ENCODE results near the gene ID1.

The ID1 gene, protein sequence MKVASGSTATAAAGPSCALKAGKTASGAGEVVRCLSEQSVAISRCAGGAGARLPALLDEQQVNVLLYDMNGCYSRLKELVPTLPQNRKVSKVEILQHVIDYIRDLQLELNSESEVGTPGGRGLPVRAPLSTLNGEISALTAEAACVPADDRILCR

GRCh38 chr20:31605031-31605901, at the start of gene ID1:
Gene ID1 (plus strand): TSS chr20:31605289. CDS start chr20:31605388, 99 bp downstream.
- ATAC-seq = peak; percentile 85 to 87

GRCh38 chr20:31559704-31560093, 45.4 kb upstream of the ID1 start:
- ATAC-seq = no peak

DNA sequence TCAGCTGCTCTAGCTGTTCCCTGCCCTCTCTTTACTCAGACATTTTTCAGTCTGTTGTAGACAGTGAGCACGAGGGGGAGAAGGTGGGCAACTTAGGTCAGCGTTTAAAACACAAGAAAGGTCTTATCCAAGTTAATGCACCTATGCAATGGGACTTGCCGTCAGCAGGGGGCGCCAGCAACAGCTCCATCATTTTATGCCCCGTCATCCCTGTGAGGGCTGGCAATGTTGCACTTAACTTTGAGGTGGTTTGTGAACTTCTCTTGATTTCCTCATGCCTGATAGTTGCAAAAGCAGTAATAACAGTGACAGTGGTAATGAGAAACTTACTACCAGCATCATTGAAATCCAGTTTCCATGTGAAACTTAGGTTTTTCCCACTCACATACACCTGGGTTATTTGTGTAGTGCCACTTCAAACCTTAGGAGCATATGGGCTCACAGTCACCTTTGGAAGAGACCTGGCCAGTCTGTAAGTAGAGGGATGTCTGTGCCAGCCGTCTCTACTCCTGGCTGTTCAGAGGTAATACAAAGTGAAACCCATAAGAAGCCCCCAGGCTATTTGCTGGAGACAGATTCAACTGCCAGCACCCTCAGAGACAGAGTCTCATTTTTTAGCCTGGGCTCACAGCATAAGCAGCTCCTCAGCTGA, 44.9 kb upstream of the ID1 start:
- ATAC-seq = peak; percentile 71 to 73

- peak; percentile 23 to 47 for ATAC-seq
Measured at GRCh38 chr20:31560746-31561598, 44.1 kb upstream of the ID1 start.

DNA sequence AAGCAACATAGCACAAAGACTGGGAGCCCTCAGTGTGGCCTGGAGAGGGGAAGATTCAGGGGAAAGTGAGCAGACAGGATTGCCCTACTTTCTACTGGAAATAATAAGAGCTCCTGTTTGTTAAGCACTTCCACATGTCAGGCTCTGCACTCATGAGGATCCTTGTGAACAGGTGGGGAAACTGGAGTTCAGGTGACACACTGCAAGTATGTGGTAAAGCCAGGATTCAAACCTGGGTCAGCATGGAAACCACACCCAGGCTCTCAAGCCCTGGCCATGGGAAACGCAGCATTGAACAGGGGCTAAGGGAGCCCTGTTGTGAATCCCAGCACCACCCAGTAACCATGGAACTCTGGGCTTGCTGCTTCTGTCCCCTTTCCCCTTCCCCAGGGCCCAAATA, 42.8 kb upstream of the ID1 start:
- ATAC-seq = no peak

DNA sequence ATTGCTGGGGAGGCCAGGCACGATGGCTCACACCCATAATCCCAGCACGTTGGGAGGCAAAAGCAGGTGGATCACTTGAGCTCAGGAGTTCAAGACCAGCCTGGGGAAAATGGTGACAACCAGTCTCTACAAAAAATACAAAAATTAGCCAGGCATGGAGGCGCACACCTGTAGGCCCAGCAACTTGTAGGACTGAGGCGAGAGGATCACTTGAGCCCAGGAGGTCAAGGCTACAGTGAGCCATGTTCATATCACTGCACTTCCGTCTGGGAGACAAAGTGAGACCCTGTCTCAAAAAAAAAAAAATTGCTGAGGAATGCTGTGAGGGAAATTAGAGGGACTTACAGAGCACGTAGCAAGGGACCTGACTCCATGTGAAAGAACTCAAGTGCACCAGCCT, 40.8 kb upstream of the ID1 start:
- no peak for ATAC-seq

GRCh38 chr20:31565699-31566318, 39.3 kb upstream of the ID1 start:
- ATAC-seq = no peak

- ATAC-seq = no peak
Measured at GRCh38 chr20:31566319-31566657, 38.8 kb upstream of the ID1 start.

- peak; percentile 36 to 48 for ATAC-seq
Measured at GRCh38 chr20:31566658-31567379, 38.3 kb upstream of the ID1 start.

- ATAC-seq = no peak
Measured at GRCh38 chr20:31567380-31567720, 37.7 kb upstream of the ID1 start.

- ATAC-seq = no peak
Measured at GRCh38 chr20:31568041-31568731, 36.9 kb upstream of the ID1 start.

DNA sequence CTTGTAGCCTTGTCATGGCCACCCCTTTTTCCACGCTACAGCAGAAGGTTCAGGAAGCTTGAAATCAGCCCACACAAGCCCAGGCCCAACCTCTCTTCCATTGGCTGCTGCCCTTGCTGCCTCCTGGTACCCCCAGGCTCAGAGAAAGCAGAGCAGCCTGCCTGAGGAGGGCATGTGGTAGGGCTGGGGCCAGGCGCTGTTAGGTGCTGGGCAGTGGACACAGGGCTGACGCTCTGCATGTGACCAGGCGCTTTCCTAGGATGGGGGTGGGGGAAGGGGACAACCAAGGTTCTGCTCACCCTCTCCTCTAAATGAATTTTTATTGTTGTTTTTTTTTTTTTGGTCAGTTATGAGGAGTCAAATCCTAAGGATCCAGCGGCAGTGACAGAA, 36.3 kb upstream of the ID1 start:
- no peak for ATAC-seq

GRCh38 chr20:31569163-31570020, 35.7 kb upstream of the ID1 start:
- peak in 1 of 2 donors; percentile 11 for ATAC-seq

DNA sequence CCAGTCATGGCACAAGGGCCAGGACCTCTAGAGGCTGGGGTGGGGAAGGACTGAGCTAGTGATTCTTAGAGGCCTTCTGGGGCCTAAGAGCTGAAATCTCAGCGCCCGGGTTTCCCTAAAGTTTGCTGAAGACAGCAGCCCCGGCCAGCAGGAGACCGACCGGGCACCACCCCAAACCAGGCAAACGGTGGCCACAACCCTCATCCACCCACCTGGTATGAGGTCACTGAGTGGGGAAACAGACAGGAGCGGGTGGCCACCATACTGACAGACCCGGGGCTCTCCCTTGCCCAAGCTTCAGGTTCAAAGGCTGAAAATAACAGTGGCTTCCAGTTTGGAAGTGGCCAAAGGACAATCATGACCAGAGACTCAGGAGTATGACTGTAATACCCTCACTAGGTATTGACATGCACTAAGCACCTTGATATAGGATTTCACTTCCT, 35.0 kb upstream of the ID1 start:
- no peak for ATAC-seq

DNA sequence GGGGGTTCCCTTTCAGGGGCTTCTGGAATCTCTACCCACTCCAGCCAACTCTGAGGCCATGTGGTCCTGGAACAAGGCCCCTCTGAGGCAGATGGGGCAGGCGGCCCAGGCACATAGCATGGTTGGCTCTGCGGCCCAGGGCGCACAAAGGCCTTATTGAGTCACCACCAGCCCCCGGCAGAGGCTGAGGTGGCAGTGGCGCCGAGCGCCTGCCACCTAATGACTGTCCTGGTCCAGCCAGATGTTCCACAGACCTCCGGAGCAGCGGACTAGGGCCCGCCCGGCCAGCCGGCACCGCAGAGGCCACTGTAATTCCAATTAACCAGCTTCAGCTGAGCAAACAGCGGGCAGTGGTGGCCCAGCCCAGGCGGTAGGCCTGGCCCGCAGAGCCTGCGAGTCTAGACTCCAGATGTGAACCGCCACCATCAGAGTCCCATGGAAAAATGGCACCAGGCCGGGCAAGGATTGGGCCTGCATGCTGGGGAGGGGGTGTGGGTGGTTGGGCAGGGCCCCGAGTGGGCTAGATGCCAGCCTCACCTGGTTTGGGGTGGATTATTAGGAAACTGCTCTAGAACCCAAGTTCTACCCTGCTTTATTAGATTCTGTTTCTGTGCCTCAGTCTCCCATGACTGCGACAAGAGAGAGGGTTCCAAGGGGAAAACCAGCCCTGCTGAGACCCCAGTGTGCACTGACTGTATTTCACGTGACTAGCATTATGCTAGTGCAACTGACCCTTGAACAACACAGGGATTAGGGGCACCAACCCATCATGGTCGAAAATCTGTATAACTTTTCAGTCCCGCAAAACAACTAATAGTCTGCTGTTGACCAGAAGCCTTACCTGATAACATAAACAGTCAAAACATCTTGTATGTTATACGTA, 34.1 kb upstream of the ID1 start:
- no peak for ATAC-seq

DNA sequence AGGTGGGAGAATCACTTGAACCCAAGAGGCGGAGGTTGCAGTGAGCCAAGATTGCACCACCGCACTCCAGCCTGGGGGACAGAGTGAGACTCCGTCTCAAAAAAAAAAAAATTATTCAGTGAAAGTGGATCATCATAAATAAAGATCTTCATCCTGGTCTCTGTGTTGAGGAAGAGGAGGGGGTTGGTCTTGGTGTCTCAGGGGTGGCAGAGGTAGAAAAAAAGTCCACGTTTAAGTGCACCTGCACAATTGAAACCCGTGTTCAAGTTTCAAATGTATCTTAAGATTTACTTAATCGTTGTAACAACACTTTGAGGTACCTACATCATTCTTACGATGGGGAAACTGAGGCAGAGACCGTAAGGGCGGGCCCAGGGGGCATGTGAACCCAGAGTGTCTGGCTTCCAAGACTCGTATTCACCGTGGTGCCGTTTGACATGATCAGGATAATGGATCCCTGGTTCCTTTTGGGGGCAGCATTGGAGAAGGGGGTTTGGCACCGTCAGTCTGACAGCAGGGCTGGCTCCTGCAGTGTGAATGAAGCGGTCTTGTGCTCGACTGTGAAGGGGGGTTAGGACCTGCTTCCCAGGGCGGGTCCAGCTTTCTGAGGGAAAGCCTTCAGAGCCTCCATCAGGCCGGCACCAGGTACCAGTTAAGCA, 32.9 kb upstream of the ID1 start:
- peak; percentile 1 for ATAC-seq

- ATAC-seq = peak; percentile 87 to 89
Measured at GRCh38 chr20:31572701-31573554, 32.2 kb upstream of the ID1 start.

All from activated CD4-positive, CD25-positive, alpha-beta regulatory T cell treated with anti-CD3 and anti-CD28 coated beads, Interleukin-2, amount 50 U/mL, for 24 hours (primary cell).